Breast epithelium (tissue), 3 donors: ENCODE measurements around the gene RNF2.

ENCODE experiments used
- CTCF ChIP-seq, 3 donors: fragments of 450-650 bp; IDR thresholded peaks; one replicate each; pipeline ENCODE4 v1.5.1; 2016 to 2017; ENCODE audit warnings: antibody characterized with exemption in 3 of 3, mild to moderate bottlenecking in 3 of 3, moderate library complexity in 3 of 3
- POLR2A ChIP-seq: fragments of 450-650 bp; IDR thresholded peaks from one replicate; pipeline ENCODE4 v1.6.1; 2016; ENCODE audit warnings: antibody characterized with exemption, mild to moderate bottlenecking, moderate library complexity
- POLR2AphosphoS5 ChIP-seq, 3 donors: sonication (generic); formaldehyde crosslinking; IDR thresholded peaks; one replicate each; pipeline ENCODE4 v1.6.1; 2017; ENCODE audit warnings: antibody characterized with exemption in 3 of 3

- no peak for TF ChIP-seq CTCF (IDR thresholded peaks at IDR 0.05)
- TF ChIP-seq POLR2A = no peak
- no peak for TF ChIP-seq POLR2AphosphoS5 (IDR thresholded peaks at IDR 0.05)
Measured at GRCh38 chr1:185105121-185105520, 59.8 kb downstream of the RNF2 start.
